ENCODE results near the gene RABEP2. TPM values are rescaled to one million over a fixed set of nuclear protein-coding genes. Genes with fewer than 3 reads are reported as not detected.

The RABEP2 gene
- polyA plus RNA-seq, 1 donor (not counting 4 experiments of a cell fraction or from before 2014, with no cell fraction given): 8.7 TPM

- no peak for DNase-seq (ENCODE audit: low read depth, low spot score)
- Histone ChIP-seq H3K4me3 (ENCODE audit: control insufficient read depth in 2 of 3, extremely low read depth in 1 of 3, insufficient read depth in 2 of 3, low read depth in 1 of 3, low read length in 3 of 3) (no peak overlapping the region), H3K27ac (ENCODE audit: control insufficient read depth, insufficient read depth, low read length) (no peak overlapping the region), H4K20me1 (ENCODE audit: control insufficient read depth, extremely low read depth, insufficient read depth, low read length) (no peaks in the 10 kb centered on the region), H3K9ac (ENCODE audit: control insufficient read depth, extremely low read depth, insufficient read depth, low read length) (no peak overlapping the region), H3K36me3 (ENCODE audit: control insufficient read depth in 2 of 2, extremely low read depth in 1 of 2, insufficient read depth in 2 of 2, low read length in 2 of 2) (peaks cover 6 to 18% of the 10 kb centered on the region in 2 experiments), H3K9me1 (ENCODE audit: control insufficient read depth, extremely low read depth, insufficient read depth, low read length) (no peaks in the 10 kb centered on the region), H3K79me2 (ENCODE audit: control insufficient read depth, insufficient read depth, low read length) (no peaks in the 10 kb centered on the region), H3K27me3 (ENCODE audit: control insufficient read depth, extremely low read depth, insufficient read depth, low read length) (no peaks in the 10 kb centered on the region), H3K4me2 (ENCODE audit: control insufficient read depth, extremely low read depth, insufficient read depth, low read depth, low read length) (no peak overlapping the region), H3K4me1 (ENCODE audit: control insufficient read depth, extremely low read depth, insufficient read depth, low read length) (no peaks in the 10 kb centered on the region), H3K9me3 (ENCODE audit: control insufficient read depth, low read depth, low read length) (no peaks in the 10 kb centered on the region), H2AFZ (ENCODE audit: control insufficient read depth, low read length) (no peak overlapping the region)
- no peak for FAIRE-seq
- TF ChIP-seq CTCF (optimal IDR thresholded peaks at IDR 0.05 in 1 of 3, IDR thresholded peaks at IDR 0.05 in 1 of 3, conservative IDR thresholded peaks at IDR 0.05 in 1 of 3; ENCODE audit: extremely low read depth in 1 of 3, insufficient read depth in 2 of 3, low read length in 3 of 3) (no peak), EZH2 (IDR thresholded peaks at IDR 0.05; ENCODE audit: low read length) (no peak)
- dilution Hi-C loops (cut with MboI; ENCODE audit: extremely low pct_ligation_motif_present, low sequenced_read_pairs): no loop called here
Measured at GRCh38 chr16:28905800-28906372, 19.2 kb downstream of the RABEP2 start.

- Histone ChIP-seq H3K9ac (ENCODE audit: control insufficient read depth, extremely low read depth, insufficient read depth, low read length) (no peak overlapping the region), H3K27me3 (ENCODE audit: control insufficient read depth, extremely low read depth, insufficient read depth, low read length) (no peaks in the 10 kb centered on the region), H4K20me1 (ENCODE audit: control insufficient read depth, extremely low read depth, insufficient read depth, low read length) (no peaks in the 10 kb centered on the region), H2AFZ (ENCODE audit: control insufficient read depth, low read length) (no peak overlapping the region), H3K4me3 (ENCODE audit: control insufficient read depth in 2 of 3, extremely low read depth in 1 of 3, insufficient read depth in 2 of 3, low read depth in 1 of 3, low read length in 3 of 3) (no peak overlapping the region), H3K79me2 (ENCODE audit: control insufficient read depth, insufficient read depth, low read length) (no peaks in the 10 kb centered on the region), H3K9me3 (ENCODE audit: control insufficient read depth, low read depth, low read length) (no peaks in the 10 kb centered on the region), H3K27ac (ENCODE audit: control insufficient read depth, insufficient read depth, low read length) (no peak overlapping the region), H3K36me3 (ENCODE audit: control insufficient read depth in 2 of 2, extremely low read depth in 1 of 2, insufficient read depth in 2 of 2, low read length in 2 of 2) (peaks cover 0 to 16% of the 10 kb centered on the region in 2 experiments), H3K4me1 (ENCODE audit: control insufficient read depth, extremely low read depth, insufficient read depth, low read length) (no peaks in the 10 kb centered on the region), H3K4me2 (ENCODE audit: control insufficient read depth, extremely low read depth, insufficient read depth, low read depth, low read length) (no peak overlapping the region), H3K9me1 (ENCODE audit: control insufficient read depth, extremely low read depth, insufficient read depth, low read length) (no peaks in the 10 kb centered on the region)
- dilution Hi-C loops (cut with MboI; ENCODE audit: extremely low pct_ligation_motif_present, low sequenced_read_pairs): no loop called here
- DNase-seq (ENCODE audit: low read depth, low spot score): no peak
- FAIRE-seq: no peak
- TF ChIP-seq CTCF (optimal IDR thresholded peaks at IDR 0.05 in 1 of 3, IDR thresholded peaks at IDR 0.05 in 1 of 3, conservative IDR thresholded peaks at IDR 0.05 in 1 of 3; ENCODE audit: extremely low read depth in 1 of 3, insufficient read depth in 2 of 3, low read length in 3 of 3) (no peak), EZH2 (IDR thresholded peaks at IDR 0.05; ENCODE audit: low read length) (no peak)
Measured at GRCh38 chr16:28905229-28905754, 19.7 kb downstream of the RABEP2 start.
